SK-N-SH (cell line): ENCODE results near the gene CPLX3. TPM values are rescaled to one million over a fixed set of nuclear protein-coding genes. Genes with fewer than 3 reads are reported as not detected.

Source experiments
- CTCF ChIA-PET: fragments of 300-600, 350-600 bp; formaldehyde crosslinking; extraction: SDS; loops from one replicate; lab custom pipeline; 2021; lab: Yijun Ruan, JAX
- POLR2A ChIA-PET: fragments of 350-600 bp; sonication (Branson Sonifier 250); formaldehyde crosslinking; extraction: SDS; loops from one replicate; lab custom pipeline; 2020; ENCODE audit warnings: antibody characterized with exemption, inconsistent platforms; lab: Yijun Ruan, JAX
- DNase-seq: peaks from one replicate; pipeline ENCODE4 v3.0.0; 2012
- H2AFZ ChIP-seq: fragments of 200-600 bp; sonication (generic); 2 replicates; pipeline ENCODE4 v1.8.1; 2016; ENCODE audit warnings: antibody characterized with exemption, mild to moderate bottlenecking, low read depth
- H3F3A ChIP-seq: fragments of 200-600 bp; sonication (generic); replicated peaks from 2 replicates; pipeline ENCODE3; 2016; ENCODE audit warnings: antibody characterized with exemption, mild to moderate bottlenecking; ENCODE audit not compliant: insufficient read depth
- H3K27ac ChIP-seq, 2 experiments: fragments of 200-500 bp in 1 of 2; fragments of 200-600 bp in 1 of 2; sonication (Bioruptor generic) in 1 of 2; sonication (generic), shearing (Covaris generic) in 1 of 2; 2 replicates each; pipeline versions ENCODE4 v1.5.1 to v1.6.1; 2014 to 2016; ENCODE audit warnings: low read depth in 2 of 2, inconsistent platforms in 1 of 2, low read length in 1 of 2, mild to moderate bottlenecking in 1 of 2, mixed read lengths in 1 of 2
- H3K27me3 ChIP-seq: fragments of 200-600 bp; sonication (generic), shearing (Covaris generic); 2 replicates; pipeline ENCODE4 v1.6.1; 2016; ENCODE audit warnings: mixed run types; ENCODE audit not compliant: insufficient read depth
- H3K36me3 ChIP-seq, 2 experiments: fragments of 200-500 bp in 1 of 2; fragments of 200-600 bp in 1 of 2; sonication (Bioruptor generic) in 1 of 2; sonication (generic) in 1 of 2; replicated peaks in 1 of 2; 2 replicates each; pipeline versions ENCODE3 to v1.5.1; 2014 to 2016; ENCODE audit warnings: low read length in 1 of 2, mild to moderate bottlenecking in 1 of 2; ENCODE audit not compliant: insufficient read depth in 2 of 2, control insufficient read depth in 1 of 2
- H3K4me1 ChIP-seq, 2 experiments: fragments of 200-500 bp in 1 of 2; fragments of 200-600 bp in 1 of 2; sonication (Bioruptor generic) in 1 of 2; sonication (generic), shearing (Covaris generic) in 1 of 2; 2 replicates each; pipeline versions ENCODE4 v1.5.1 to v1.6.1; 2014 to 2016; ENCODE audit warnings: low read depth in 1 of 2, low read length in 1 of 2, mixed run types in 1 of 2; ENCODE audit not compliant: insufficient read depth in 2 of 2, control insufficient read depth in 1 of 2
- H3K4me2 ChIP-seq: fragments of 200-600 bp; sonication (generic), shearing (Covaris generic); 2 replicates; pipeline ENCODE4 v1.6.1; 2017; ENCODE audit warnings: mixed run types
- H3K4me3 ChIP-seq, 2 experiments: fragments of 200-500 bp in 1 of 2; fragments of 200-600 bp in 1 of 2; sonication (Bioruptor generic) in 1 of 2; sonication (generic), shearing (Covaris generic) in 1 of 2; 2 replicates each; pipeline versions ENCODE4 v1.5.1 to v1.8.1; 2014 to 2016; ENCODE audit warnings: low read depth in 2 of 2, inconsistent platforms in 1 of 2, low read length in 1 of 2, mild to moderate bottlenecking in 1 of 2, mixed read lengths in 1 of 2, moderate library complexity in 1 of 2
- H3K79me2 ChIP-seq: fragments of 200-600 bp; sonication (generic); 2 replicates; pipeline ENCODE4 v1.8.1; 2017; ENCODE audit warnings: mild to moderate bottlenecking; ENCODE audit not compliant: insufficient read depth
- H3K9ac ChIP-seq: fragments of 200-600 bp; sonication (generic); 2 replicates; pipeline ENCODE4 v1.6.1; 2017; ENCODE audit warnings: mixed run types
- H3K9me2 ChIP-seq: fragments of 200-600 bp; sonication (generic); 2 replicates; pipeline ENCODE4 v1.6.1; 2017; ENCODE audit warnings: mixed run types
- H3K9me3 ChIP-seq: fragments of 200-600 bp; sonication (generic); 2 replicates; pipeline ENCODE4 v1.6.1; 2017; ENCODE audit warnings: mixed run types, mild to moderate bottlenecking, moderate library complexity
- H4K20me1 ChIP-seq: fragments of 200-600 bp; sonication (generic); 2 replicates; pipeline ENCODE4 v1.6.1; 2017; ENCODE audit warnings: mild to moderate bottlenecking, mixed run types; ENCODE audit not compliant: insufficient read depth
- CTCF ChIP-seq: fragments of 200-600 bp; sonication (generic); IDR thresholded peaks from 2 replicates; pipeline ENCODE4 v1.6.1; 2017; ENCODE audit warnings: antibody characterized with exemption, mild to moderate bottlenecking, moderate library complexity
- FOXM1 ChIP-seq: IDR thresholded peaks from 2 replicates; pipeline ENCODE4 v1.4.0; 2012; ENCODE audit warnings: low read depth, mild to moderate bottlenecking
- GATA2 ChIP-seq: sonication (generic); formaldehyde crosslinking; IDR thresholded peaks from 2 replicates; pipeline ENCODE4 v1.5.0; 2020; ENCODE audit warnings: mild to moderate bottlenecking, missing genetic modification reagents
- IRF3 ChIP-seq: fragments of 150-350 bp; IDR thresholded peaks from 2 replicates; pipeline ENCODE4 v1.6.1; 2016; ENCODE audit warnings: mild to moderate bottlenecking, low read depth, low read length
- JUND ChIP-seq: IDR thresholded peaks from 2 replicates; pipeline ENCODE4 v1.4.0; 2012
- MAX ChIP-seq: IDR thresholded peaks from 2 replicates; pipeline ENCODE4 v1.4.0; 2012; ENCODE audit warnings: low read depth
- MEF2A ChIP-seq: IDR thresholded peaks from 2 replicates; pipeline ENCODE4 v1.4.0; 2012; ENCODE audit warnings: low read depth, borderline replicate concordance
- NFIC ChIP-seq: IDR thresholded peaks from 2 replicates; pipeline ENCODE4 v1.4.0; 2012; ENCODE audit warnings: borderline replicate concordance
- PBX3 ChIP-seq: IDR thresholded peaks from 2 replicates; pipeline ENCODE4; 2012
- SMC3 ChIP-seq: IDR thresholded peaks from 2 replicates; pipeline ENCODE4 v1.6.1; 2012; ENCODE audit warnings: low read depth, low read length, improper control_type of control experiment
- TAF1 ChIP-seq: IDR thresholded peaks from 2 replicates; pipeline ENCODE4 v1.6.1; 2012; ENCODE audit warnings: low read depth, mild to moderate bottlenecking, low read length, moderate library complexity, borderline replicate concordance
- USF2 ChIP-seq: fragments of 150-350 bp; IDR thresholded peaks from 2 replicates; pipeline ENCODE4 v1.6.1; 2017; ENCODE audit warnings: antibody characterized with exemption, low read length, low read depth, borderline replicate concordance
- WGBS: methylation state at CpG from one replicate; pipeline ENCODE4 v1.1.6; 2017; ENCODE audit warnings: low lambda C conversion rate; 5-methylcytosine and 5-hydroxymethylcytosine counted together
- polyA plus RNA-seq, 3 experiments: library from polyadenylated mRNA; depleted of rRNA; stranded (reverse); fragments of >200 nt; gene quantifications; 2 replicates each; pipeline ENCODE4 v1.2.3, GENCODE V29; 2012

The CPLX3 gene
- polyA plus RNA-seq, 1 of the 3 experiments (the other 2 are of a cell fraction) = not detected

- no peaks in the 10 kb centered on the region for H3K36me3 ChIP-seq
- WGBS = 83% methylated on average over 3 of the region's 3 CpGs
- H3K27ac ChIP-seq = no peak overlapping the region
- TF ChIP-seq USF2 (no peak), MAX (no peak), GATA2 (CRISPR knock-in tag) (no peak), TAF1 (no peak), NFIC (no peak), FOXM1 (no peak), CTCF (no peak), SMC3 (no peak), MEF2A (no peak), IRF3 (no peak), PBX3 (no peak)
- no peaks in the 10 kb centered on the region for H3K27me3 ChIP-seq
- H3K9me2 ChIP-seq = no peaks in the 10 kb centered on the region
- no peak overlapping the region for H3K9ac ChIP-seq
- H4K20me1 ChIP-seq = no peaks in the 10 kb centered on the region
- H3K79me2 ChIP-seq = no peaks in the 10 kb centered on the region
- H3K9me3 ChIP-seq = no peaks in the 10 kb centered on the region
- no peak overlapping the region for H3K4me2 ChIP-seq
- no peak overlapping the region for H3K4me3 ChIP-seq
- ChIA-PET POLR2A (no interaction called here), CTCF (interaction anchor here (0.9 to 2.8 kb wide), 8 partner anchors 10 to 141 kb away, joined by 3 to 11 read pairs (median 4); no protein-coding TSS in a partner anchor)
- H3K4me1 ChIP-seq = peaks cover 0 to 4% of the 10 kb centered on the region in 2 experiments; a peak in 1 of 4 replicates
- no peak for DNase-seq
- H3F3A ChIP-seq = peaks cover 5% of the 10 kb centered on the region
- H2AFZ ChIP-seq = no peak overlapping the region
Observed at GRCh38 chr15:74809956-74810355, 16.5 kb upstream of the CPLX3 start.

- Histone ChIP-seq H3K4me3 (no peak within 1 kb of the TSS), H3K27ac (no peak within 1 kb of the TSS), H3K9me3 (no peaks in the 10 kb centered on the region), H4K20me1 (no peaks in the 10 kb centered on the region), H3K36me3 (no peaks in the 10 kb centered on the region), H3K79me2 (no peaks in the 10 kb centered on the region), H3K9ac (no peak within 1 kb of the TSS), H3K27me3 (no peaks in the 10 kb centered on the region), H3K4me1 (peaks cover 0 to 23% of the 10 kb centered on the region in 2 experiments; a peak in 1 of 4 replicates), H2AFZ (no peak within 1 kb of the TSS), H3K4me2 (no peak within 1 kb of the TSS), H3K9me2 (no peaks in the 10 kb centered on the region), H3F3A (peaks cover 5% of the 10 kb centered on the region)
- no peak for DNase-seq
- ChIA-PET POLR2A (no interaction called here), CTCF (interaction anchor here (0.6 to 2.3 kb wide), 5 partner anchors 12 to 44 kb away, joined by 3 to 5 read pairs (median 3); no protein-coding TSS in a partner anchor)
- no peak for TF ChIP-seq JUND
- 87% methylated on average over 6 of the region's 12 CpGs for WGBS
Observed at GRCh38 chr15:74812533-74812932, 13.9 kb upstream of the CPLX3 start, which contains the start of gene LMAN1L. LMAN1L (plus strand) TSS chr15:74812835; CDS start chr15:74812855, 20 bp downstream.
